Measurements from ENCODE around the gene METTL26. TPM values are rescaled to one million over a fixed set of nuclear protein-coding genes. Genes with fewer than 3 reads are reported as not detected.

METTL26 gene
- total and polyA plus RNA-seq, 9 of the 15 experiments (the other 6 are each of a cell fraction or from before 2014, with no cell fraction given), result 7.3 to 262 (median 80.9) TPM

- TF ChIP-seq NFRKB (IDR thresholded peaks at IDR 0.05; ENCODE audit: low read depth), result no peak
- TF ChIP-seq RBFOX2 (IDR thresholded peaks at IDR 0.05; ENCODE audit: low read depth, low read length), result peak; percentile 79
- no peak for TF ChIP-seq PRMT5 (CRISPR knock-in tag; IDR thresholded peaks at IDR 0.05)
- no peak for TF ChIP-seq KLF16 (IDR thresholded peaks at IDR 0.05)
- TF ChIP-seq SRSF7 (optimal IDR thresholded peaks at IDR 0.05; ENCODE audit: low read depth, low read length), result no peak
- peak; percentile 72 for TF ChIP-seq ZFX (CRISPR knock-in tag; IDR thresholded peaks at IDR 0.05)
- no peak for TF ChIP-seq RBM34 (IDR thresholded peaks at IDR 0.05; ENCODE audit: borderline replicate concordance, insufficient read depth, low read length)
- no peak for TF ChIP-seq HBP1 (CRISPR knock-in tag; IDR thresholded peaks at IDR 0.05)
- no peak for TF ChIP-seq POLR3A (IDR thresholded peaks at IDR 0.05; ENCODE audit: borderline replicate concordance, extremely low read depth, insufficient read depth, insufficient read length)
- no peak for TF ChIP-seq PYGO2 (tag; IDR thresholded peaks at IDR 0.05)
- no peak for TF ChIP-seq ZNF165 (CRISPR knock-in tag; IDR thresholded peaks at IDR 0.05; ENCODE audit: borderline replicate concordance)
- TF ChIP-seq MCM7 (IDR thresholded peaks at IDR 0.05), result no peak
- peak; percentile 81 for TF ChIP-seq SUPT5H (IDR thresholded peaks at IDR 0.05)
- no peak; the same call in 1 of the 2 replicates for TF ChIP-seq IRF2 (CRISPR knock-in tag; IDR thresholded peaks at IDR 0.05)
- 0 out of 3 replicates have a peak, but pooled peaks of 1 of the 2 experiments have one; percentile 32 for TF ChIP-seq CBX3 (IDR thresholded peaks at IDR 0.05; ENCODE audit: borderline replicate concordance in 1 of 2, low read length in 2 of 2)
- TF ChIP-seq MEF2A (IDR thresholded peaks at IDR 0.05; ENCODE audit: control insufficient read depth, low read depth, low read length), result 0 out of 2 replicates have a peak, but pooled peaks have one; percentile 15
- no peak for TF ChIP-seq HNRNPH1 (optimal IDR thresholded peaks at IDR 0.05; ENCODE audit: low read depth, low read length)
- TF ChIP-seq HIVEP1 (CRISPR knock-in tag; IDR thresholded peaks at IDR 0.05), result no peak
- no peak for TF ChIP-seq ZNF696 (CRISPR knock-in tag; conservative IDR thresholded peaks at IDR 0.05)
- TF ChIP-seq ZKSCAN3 (CRISPR knock-in tag; IDR thresholded peaks at IDR 0.05), result no peak
- TF ChIP-seq MAFF (IDR thresholded peaks at IDR 0.05; ENCODE audit: low read length), result no peak
- no peak for TF ChIP-seq ZNF561 (CRISPR knock-in tag; conservative IDR thresholded peaks at IDR 0.05)
- TF ChIP-seq CBFA2T2 (conservative IDR thresholded peaks at IDR 0.05), result no peak
- TF ChIP-seq RAD51 (IDR thresholded peaks at IDR 0.05; ENCODE audit: borderline replicate concordance, low read depth), result no peak
- TF ChIP-seq ZMIZ1 (IDR thresholded peaks at IDR 0.05; ENCODE audit: low read depth in 2 of 2, low read length in 2 of 2), result peak in 1 of 2 experiments; percentile 33; a peak in 1 of 4 replicates
- TF ChIP-seq ARHGAP35 (IDR thresholded peaks at IDR 0.05; ENCODE audit: partially characterized antibody), result no peak
- no peak for TF ChIP-seq HMG20A (CRISPR knock-in tag; conservative IDR thresholded peaks at IDR 0.05)
These were observed 31.8 kb upstream of the METTL26 start, which contains the start of gene RHOT2 (continued) for GRCh38 chr16:667780-668518.
